ENCODE results near the gene CACTIN. TPM values are rescaled to one million over a fixed set of nuclear protein-coding genes. Genes with fewer than 3 reads are reported as not detected.
A peak's percentile ranks its signal among the peaks of the same experiment; 100 is the strongest.
"Not testable (repeated sequence)": the region's sequence is repeated elsewhere in the genome, so short reads cannot be mapped to it uniquely, and the experiment has no call there.

Gene CACTIN
- 13.7 and 31.1 TPM in 2 replicates for total RNA-seq (2014; rRNA removed; shearing (Covaris generic))

DNA sequence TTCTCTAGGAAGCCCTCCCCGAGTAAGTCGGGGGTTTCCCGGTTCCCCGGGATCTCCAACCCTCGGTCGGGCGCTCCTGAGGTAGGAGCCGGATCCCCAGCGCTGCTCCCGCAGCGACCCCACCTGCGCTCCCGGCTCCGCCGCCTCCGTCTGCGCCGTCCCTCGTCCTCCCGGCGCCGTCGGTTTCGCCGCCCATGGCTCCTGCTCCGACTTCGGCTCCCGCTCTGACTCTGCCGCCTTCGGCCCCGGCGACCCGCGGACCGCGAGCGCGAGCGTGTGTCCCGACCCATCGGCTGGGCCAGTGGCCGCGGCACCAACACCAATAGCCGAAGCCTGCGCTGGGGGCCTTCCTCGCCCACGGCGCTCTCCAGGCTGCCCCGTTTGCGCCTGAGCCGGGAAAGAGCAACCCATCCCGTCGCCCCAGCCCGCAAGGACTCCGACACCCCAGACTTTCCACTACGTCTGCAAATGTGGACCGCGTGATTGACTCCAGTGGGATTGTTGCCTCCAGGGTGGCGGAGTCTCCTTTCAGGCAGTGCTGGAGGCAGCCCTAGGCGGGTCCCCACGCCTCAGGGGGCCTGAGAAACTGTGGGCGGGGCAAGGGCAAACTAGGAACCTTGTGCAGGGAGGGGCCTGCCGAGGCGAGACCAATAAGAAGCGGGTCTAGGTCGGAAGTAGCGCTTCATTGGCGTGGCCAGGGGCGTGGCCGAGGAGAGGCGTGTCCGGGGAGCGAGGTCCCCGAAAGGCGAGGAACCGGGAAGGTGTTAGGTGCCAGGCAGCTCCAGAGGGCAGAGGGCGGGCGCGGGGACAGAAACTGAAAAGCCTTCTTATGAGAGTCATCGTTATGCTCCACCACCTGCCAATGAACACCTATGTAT lies at the start of gene CACTIN:
CACTIN (minus strand) TSS at position 318 of the 878 bp plus-strand sequence; CDS start at position 290, 28 bp downstream.
- peak; percentile 98 for DNase-seq (ENCODE audit: low read depth)

DNA sequence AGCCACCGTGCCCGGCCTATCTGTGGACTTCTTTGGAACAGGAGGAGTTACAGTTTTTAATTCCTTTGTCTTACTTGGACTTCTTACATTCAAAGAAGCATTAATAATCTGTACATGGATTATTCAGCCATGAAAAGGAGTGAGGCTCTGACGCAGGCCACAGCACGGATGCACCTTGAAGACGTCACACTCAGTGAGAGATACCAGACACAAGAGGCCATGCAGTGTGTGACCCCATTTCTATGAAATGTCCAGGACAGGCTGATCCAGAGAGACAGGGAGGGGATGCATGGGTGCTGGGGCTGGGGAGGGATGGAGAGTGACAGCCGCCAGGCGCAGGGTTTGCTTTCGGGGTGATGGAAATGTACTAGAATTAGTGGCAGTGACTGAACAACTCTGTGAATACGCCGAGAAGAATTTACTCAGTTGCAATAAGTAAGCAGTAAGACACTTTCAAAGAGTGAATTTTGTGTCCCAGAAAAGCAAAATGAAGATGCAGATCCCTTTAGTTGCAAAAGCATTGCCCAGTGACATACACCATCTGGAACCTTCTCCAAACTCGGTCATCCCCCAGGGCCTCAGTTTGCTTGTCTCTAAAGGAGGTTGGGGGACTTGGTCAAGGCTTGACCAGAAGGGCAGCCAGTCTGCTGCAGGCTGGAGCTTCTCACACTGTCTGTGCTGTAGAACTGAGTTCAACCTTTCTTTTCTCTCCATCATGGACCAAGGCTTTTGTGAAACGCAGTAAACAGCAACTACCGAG lies 48.4 kb upstream of the CACTIN start:
- DNase-seq (ENCODE audit: low read depth) = no peak

DNA sequence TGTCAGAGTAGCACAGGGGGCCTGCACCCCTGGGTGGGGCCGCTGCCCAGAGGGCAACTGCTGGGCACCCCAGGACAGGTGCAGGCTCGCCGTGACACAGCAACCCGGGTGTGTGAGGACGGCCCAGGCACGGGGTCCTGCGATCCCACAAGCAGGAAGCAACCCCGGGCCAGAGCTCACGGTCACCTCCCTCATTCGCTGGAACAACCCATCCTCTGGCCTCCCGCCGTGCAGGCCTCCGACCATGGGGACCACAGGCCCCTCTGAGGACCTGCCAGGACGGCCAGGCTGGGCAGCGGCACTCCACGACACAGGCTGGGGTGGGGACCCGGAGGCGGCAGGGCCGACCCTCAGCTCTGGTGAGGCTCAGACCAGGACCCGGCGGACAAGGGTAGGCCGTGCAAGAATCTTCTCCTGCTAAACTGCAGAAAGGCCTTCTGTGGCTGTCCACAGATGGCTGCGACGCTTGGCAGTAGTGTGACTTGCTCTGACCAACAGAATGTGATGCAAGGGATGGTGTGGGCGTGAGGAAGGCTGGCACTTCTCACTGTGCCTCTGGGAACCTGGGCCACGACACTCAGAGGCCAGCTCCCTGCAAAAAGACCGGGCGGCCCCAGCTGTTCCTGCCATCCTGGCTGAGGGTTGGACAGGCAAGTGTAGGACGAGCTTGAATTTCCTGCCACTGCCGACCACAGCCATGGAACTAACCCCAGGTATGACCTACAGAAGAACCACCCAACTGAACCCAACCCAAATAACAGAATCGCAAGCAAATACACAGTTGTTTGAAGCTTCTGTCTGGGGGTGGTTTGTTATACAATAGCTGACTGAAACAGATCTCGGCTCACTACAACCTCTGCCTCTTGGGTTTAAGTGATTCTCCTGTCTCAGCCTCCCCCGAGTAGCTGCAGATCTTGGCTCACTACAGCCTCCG lies 47.2 kb upstream of the CACTIN start:
- no peak for DNase-seq (ENCODE audit: low read depth)

DNA sequence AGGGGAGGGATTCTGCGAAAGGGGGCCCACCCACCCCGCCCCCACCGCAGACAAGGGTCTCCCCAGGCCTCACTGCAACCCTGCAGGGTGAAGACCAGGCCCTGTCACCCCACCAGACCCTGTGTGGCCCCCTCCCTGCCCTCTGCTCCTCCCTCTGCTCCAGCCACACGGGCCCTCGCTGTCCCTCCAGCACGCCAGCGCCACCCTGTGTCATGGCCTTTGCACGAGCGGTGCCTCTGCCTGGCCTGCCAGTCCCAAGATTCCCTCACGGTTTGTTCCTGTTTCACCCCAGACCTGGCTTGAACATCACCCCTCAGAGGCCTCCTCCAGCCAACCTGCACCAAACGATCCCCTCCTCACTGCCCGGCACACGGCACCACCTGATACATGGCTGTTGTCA lies 46.4 kb upstream of the CACTIN start:
- no peak for DNase-seq (ENCODE audit: low read depth)

DNA sequence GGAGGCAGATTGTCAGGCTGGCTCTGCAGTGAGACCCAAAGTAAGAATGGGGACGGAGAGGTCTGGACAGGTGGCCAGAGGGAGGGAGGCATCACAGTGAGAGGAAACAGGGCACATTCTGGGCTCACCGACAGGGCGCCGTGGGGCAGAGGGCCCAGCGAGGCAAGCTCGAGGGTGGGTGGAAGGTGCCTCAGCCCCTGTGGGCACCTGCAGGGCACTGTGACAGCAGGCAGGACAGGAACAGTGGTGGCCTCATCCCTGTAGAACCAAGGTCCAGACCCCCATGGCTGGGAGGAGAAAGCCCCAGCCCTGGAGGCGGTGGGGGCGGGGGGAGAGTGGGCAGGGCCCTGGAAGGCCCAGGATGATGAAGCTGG lies 46.0 kb upstream of the CACTIN start:
- DNase-seq (ENCODE audit: low read depth) = no peak

DNA sequence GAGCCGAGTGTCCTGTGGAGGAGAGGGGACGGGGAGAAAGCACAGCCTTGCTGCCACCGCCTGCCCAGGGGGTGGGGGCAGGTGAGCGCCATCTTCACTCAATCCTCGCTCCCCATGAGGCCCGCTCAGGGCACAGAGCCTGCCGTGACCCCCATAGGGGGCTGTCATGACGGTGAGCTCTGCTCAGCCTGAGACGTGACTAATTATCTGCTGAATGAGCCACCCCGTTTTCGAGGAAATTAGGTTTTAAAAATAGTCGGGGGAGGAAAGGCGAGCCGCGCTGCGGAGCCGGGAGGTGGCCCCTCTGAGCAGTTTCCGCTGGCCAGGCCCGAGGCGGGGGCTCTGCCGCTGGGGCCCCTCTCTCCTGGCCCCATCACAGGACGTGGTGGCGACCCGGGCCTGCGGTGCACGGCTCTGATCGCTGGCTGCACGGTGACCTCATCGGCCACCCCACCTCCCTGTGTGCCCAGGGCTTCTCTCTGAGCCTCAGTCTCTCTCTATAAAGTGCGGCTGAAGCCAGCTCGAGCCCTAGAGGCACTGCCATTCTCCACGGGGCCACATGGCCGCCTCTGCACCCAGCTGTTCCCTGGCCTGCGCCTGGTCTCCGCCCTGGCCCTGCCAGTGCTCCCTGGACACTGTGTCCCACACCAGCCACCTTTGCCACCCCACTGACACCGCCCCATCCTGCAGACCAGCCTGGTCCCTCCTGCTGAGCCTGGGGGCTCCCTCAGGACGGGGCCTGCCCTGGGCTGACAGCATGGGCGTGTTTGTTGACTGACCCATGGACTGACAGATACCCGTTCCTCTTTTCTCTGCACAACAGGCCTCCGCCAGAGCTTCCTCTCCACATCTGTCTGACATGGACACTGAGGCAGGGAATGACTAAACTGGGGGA lies 45.3 kb upstream of the CACTIN start:
- DNase-seq (ENCODE audit: low read depth) = no peak

DNA sequence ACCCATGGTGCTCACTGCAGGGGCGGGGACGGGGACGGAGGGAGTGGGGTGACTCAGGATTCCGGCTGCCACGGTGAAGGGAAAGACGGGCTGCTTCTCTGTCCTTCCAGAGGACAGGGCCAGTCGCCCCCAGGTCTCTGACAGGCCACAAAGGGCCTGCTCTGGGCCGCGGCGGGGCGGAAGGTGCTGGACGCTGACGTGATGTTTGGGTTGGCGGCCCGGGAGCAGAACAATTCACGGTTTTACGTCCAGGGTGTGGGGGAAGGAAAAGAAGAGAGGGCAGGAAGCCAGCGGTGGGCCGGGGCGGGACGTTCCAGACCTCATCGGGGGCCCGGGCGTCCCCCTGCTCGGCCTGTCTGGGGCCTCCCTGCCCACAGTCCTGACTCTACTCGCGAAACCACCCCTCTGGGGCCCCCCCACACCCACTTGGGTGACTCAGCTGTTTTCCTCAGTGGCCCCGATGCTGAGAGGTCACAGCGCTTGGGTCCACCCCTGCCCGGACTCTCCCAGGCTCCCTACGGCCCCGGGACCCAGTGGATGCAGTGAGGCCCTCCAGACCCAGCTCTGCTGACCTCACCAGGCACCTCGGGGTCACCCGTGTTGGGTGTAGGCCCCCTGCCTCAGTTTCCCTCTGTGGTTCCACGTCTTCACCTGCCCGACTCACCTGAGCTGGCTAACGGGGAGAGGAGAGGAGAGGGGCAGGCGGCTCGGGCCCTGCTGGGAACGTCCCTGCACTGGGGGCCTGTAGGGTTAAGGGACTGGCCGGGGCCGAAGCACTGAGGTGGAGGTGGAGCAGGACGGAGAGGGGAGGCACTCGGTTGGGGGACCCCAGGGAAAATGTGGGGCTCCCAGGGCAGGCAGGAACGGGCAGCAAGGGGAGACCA lies 44.4 kb upstream of the CACTIN start:
- no peak for DNase-seq (ENCODE audit: low read depth)

DNA sequence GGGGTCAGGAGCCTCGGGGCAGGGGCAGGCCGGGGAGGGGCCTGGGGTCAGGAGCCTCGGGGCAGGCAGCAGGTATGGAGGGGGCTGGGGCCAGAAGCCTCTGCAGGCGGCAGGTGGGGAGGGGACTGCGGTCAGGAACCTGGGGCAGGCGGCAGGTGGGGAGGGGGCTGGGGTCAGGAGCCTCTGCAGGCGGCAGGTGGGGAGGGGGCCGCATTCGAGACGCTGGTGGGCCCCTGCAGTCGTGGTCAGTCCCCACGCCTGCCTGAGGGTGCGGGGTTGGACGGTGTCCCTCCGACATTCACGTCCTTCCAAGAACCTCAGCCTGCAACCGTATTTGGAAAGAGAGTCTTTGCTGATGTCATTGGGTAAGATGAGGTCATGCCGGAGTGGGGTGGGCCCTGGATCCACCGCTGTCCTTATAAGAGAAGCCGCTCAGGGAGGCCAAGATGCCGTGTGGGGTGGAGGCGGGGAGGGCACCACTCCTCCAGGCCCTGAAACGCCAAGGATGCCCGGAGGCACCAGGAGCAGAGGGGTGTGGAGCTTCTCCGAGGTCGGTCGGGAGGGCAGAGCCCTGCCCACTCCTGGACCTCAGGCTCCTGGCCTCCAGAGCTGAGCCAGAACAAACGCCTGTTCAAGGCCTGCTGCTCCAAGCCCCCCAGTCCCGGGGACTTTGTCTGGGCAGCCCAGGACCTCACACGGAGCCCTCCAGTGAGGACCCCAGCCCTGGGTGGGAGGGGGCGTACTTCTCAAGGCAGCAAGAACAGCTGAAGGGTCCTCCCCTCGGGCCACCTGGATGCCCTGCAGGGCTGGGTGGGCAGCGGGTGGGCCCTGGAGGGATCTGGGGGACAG lies 43.6 kb upstream of the CACTIN start:
- DNase-seq (ENCODE audit: low read depth) = peak; percentile 12

DNA sequence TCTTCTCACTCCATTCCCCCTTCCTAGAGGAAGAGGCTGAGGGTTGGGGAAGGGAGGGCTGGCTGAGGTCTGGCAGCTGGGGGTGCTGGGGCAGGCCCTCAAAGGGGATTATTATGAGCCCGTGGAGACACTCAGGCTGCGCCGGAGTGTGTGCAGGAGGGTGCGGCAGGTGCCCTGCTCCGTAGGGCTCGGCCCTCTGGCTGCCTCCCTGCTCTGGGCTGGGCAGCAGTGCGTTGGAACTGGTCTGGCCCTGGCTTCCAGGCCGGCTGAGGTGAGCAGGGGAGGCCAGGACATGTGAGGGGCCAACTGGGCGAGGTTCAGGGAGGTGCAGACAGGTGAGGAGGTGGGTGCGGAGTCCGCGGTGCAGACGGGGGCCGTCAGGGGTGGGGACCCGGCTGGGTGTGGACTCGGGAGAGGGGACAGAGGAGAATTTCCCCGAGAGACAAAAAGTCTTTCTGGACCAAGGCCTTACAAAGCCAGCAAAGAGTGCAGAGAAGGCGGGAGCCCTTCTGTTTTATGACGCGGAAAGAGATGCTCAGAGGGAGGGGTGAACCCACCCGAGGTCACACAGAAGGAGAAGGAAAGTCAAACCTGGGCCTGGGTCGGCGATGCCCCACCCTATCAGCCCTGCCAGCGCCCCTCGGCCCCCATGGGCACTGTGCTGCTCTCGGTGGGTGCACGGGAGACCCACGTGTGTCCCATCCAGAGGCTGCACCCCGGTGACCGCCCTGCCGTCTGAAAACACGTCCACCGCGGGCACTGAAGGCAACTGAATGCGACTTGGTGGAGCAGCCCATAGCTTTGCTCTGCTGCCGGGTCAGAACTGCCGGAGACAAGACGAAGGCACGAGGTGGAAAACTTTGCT lies 42.7 kb upstream of the CACTIN start:
- DNase-seq (ENCODE audit: low read depth) = no peak

DNA sequence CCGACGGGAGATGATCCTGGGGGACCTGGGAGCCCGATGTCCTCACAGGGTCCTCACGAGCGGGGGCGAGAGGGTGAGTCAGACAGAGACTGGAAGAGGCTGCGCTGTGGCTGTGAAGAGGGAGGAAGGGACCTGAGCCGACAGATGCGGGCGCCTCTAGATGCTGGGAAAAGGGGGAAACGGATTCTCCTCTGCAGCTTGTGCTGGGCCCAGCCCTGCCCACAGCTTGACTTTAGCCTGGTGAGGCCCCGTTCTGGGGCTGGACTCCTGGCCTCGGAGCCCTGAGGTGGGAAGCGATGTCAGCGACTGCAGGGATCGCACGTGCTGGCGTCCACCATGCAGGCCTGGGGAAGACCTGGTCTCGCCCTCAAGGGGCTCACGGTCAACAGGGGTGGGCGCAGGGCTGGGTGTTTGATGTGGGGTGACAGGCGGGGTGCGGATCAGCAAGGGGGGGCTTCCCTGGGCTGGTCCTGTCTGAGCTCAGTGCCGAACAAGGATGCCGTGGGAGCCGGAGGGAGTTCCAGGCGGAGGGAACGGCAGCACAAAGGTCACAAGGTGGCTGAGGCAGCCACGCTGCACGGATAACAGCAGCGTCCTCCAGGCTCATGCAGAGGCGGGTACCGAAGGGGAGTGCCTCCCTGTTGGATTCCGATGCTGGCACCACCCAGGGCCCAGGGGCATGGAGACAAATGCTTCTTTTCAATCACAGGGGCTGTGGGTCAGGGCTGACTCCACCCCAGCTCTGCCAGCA lies 41.9 kb upstream of the CACTIN start:
- DNase-seq (ENCODE audit: low read depth) = no peak

DNA sequence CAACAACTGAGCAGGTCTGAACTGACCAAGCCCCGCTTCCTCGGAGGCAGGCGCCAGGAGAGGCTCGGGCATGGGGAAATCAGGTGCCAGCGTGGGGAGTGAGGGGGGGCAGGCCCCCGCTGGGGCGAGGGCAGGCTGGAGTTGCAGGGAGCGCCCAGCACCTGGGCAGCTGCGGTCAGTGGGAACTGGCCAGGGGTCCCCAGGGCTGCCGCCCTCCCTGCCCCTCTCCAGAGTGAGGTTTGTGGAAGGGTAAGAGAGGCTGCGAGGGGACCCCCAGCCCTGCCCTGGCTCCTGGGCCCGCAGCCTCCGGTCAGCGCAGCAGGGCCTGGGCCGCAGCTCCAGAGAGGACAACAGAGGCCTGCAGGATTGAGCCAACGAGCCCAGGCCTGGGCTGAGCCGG lies 41.2 kb upstream of the CACTIN start:
- DNase-seq (ENCODE audit: low read depth) = no peak

DNA sequence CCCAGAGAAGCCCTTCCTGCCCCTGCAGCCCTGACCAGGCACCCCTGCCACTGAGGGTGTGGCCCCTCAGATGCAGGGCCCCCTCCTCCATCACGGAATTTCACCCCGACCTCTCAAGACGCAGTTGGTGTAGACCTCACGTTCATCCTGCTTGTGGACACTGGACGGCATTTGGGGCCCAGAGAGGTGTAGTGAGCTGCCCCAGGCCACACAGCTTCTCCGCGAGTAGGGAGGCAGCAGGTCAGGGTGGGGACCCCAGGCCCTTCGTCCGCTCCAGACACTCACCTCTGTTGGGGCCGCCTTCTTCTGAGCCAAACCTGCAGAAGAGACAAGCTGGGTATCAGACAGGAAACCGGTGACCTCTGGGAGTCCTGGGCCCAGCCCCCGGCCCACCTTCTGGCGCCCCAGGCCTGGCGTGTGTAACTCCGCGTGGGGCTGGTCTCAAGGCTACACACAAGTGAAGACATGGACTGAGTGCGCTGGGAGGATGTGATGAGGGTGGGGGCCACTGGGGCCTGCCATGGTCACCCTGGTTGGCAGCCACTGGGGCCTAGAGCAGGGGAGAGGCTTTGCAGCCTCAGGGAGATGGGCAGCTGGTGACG lies 40.5 kb upstream of the CACTIN start:
- DNase-seq (ENCODE audit: low read depth) = no peak

DNA sequence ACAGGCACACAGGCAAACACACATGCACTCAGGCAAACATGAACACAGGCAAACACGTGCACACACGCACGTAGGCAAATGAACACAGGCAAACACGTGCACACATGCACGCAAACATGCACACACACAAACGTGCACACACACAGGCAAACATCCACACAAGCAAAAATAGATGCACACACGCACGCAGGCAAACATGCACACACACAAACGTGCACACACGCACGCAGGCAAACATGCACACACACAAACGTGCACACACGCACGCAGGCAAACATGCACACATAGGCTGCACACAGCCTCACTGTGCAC lies 39.9 kb upstream of the CACTIN start:
- not testable (repeated sequence) for DNase-seq (ENCODE audit: low read depth)

DNA sequence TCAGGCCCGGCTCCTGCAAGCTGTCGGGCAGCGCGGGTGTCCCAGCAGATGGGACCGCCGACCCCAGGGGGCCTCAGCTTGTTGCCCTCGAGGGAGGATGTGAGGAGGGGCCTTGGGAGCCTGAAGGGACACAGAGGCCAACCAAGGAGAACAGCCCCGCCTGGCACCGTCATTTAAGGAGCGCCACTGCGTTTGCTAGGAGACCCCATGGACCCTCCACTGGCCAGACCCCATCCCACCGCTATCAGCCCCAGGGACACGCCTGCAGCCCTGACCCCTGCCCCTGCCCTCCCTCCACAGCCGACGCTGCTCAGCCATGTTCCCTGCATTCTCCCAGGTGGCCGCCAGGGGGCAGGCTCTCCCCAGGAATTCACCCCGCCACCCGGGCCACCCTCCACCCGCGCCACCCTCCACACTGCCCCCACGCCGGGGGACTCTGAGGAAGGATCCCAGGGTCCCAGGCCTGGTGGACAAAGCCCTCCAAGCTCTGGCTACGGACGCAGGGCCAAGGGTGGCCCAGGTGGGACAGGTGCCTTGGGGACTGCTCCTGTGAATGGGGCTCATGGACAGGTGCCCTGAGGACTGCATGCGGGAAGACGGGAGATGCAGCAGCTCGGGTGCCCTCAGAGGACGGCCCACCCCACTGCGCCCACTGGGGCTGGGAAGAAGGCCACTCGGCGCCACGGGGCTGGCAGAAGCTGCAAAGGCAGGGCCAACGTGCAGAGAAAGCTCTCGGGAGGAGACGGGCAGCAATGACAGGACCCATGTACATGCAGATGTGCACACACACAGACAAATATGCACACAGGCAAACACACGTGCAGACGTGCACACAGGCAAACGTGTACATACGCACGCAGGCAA lies 39.3 kb upstream of the CACTIN start:
- DNase-seq (ENCODE audit: low read depth) = no peak

DNA sequence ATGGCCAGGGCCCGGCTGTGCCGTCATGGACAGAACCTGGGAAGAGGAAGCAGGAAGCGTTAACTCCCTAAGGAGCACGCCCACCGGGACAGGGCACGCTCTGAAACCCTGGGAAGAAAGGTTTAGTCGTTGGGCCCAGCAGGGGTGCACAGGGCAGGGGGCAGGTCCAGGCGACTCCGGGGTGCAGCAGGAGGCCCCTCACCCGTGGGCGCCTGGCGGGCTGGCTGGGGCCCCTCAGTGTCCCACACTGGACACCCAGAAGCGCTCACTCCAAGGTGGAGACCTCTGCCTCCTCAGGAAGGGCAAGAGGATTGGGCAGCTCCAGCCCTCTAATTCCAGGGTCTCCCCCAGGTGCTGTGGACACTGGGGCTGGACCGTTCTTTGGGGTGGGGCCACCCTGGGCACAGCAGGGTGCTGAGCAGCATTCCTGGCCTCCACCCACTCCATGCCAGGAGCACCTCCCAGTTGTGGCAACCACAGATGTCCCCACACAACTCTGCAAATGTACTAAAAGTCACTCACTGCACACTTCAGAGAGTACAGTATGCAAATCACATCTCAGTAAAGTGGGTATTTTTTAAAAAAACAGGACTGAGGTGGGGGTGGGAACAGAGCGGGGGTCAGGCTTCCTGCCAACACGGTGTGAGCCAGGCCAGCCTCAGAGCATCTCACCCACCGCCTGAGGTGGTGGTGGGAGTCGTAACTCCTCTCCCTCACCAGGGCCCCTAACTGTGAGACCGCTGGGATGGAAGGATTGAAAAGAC lies 38.5 kb upstream of the CACTIN start:
- DNase-seq (ENCODE audit: low read depth) = no peak

All from M059J (cell line).